ENCODE measurements around the gene TSPYL2. TPM values are rescaled to one million over a fixed set of nuclear protein-coding genes. Genes with fewer than 3 reads are reported as not detected.

Gene TSPYL2
- total RNA-seq, 2 experiments from 2014 or later = 19.3 to 29.5 TPM

- H3K27ac Mint-ChIP-seq = peak overlapping the region; percentile 32
- CTCF ChIA-PET = no interaction called here
Observed at GRCh38 chrX:53115550-53115874, 33.3 kb downstream of the TSPYL2 start.

GRCh38 chrX:53116101-53116500, 33.9 kb downstream of the TSPYL2 start:
- no peaks in the 10 kb centered on the region for H3K27me3 Mint-ChIP-seq
- H3K4me3 Mint-ChIP-seq = no peak overlapping the region
- CTCF ChIA-PET = no interaction called here
- DNase-seq = no peak
- H3K36me3 Mint-ChIP-seq = peaks cover 1% of the 10 kb centered on the region
- no peaks in the 10 kb centered on the region for H3K9me3 Mint-ChIP-seq (ENCODE audit: low read depth)
- no peak overlapping the region for H3K27ac Mint-ChIP-seq
- no peak for ATAC-seq
- H3K4me1 Mint-ChIP-seq = peaks cover 6% of the 10 kb centered on the region

More at GRCh38 chrX:53115550-53115874, 33.3 kb downstream of the TSPYL2 start:
- no peaks in the 10 kb centered on the region for H3K9me3 Mint-ChIP-seq (ENCODE audit: low read depth)
- no peaks in the 10 kb centered on the region for H3K27me3 Mint-ChIP-seq
- H3K36me3 Mint-ChIP-seq = peaks cover 1% of the 10 kb centered on the region
- DNase-seq (no peak), ATAC-seq (no peak)
- H3K4me1 Mint-ChIP-seq = peaks cover 6% of the 10 kb centered on the region
- H3K4me3 Mint-ChIP-seq = no peak overlapping the region

GRCh38 chrX:53122013-53122412, 39.8 kb downstream of the TSPYL2 start:
- Mint-ChIP-seq H3K4me1 (peaks cover 10% of the 10 kb centered on the region), H3K9me3 (ENCODE audit: low read depth) (peaks cover 2% of the 10 kb centered on the region), H3K4me3 (no peak overlapping the region), H3K27ac (no peak overlapping the region), H3K27me3 (no peaks in the 10 kb centered on the region), H3K36me3 (peaks cover 8% of the 10 kb centered on the region)
- CTCF ChIA-PET = no interaction called here
- ATAC-seq = no peak
- DNase-seq = no peak

- ATAC-seq (no peak), DNase-seq (no peak)
- H3K27me3 Mint-ChIP-seq = no peaks in the 10 kb centered on the region
- peaks cover 8% of the 10 kb centered on the region for H3K36me3 Mint-ChIP-seq
- peaks cover 2% of the 10 kb centered on the region for H3K9me3 Mint-ChIP-seq (ENCODE audit: low read depth)
- H3K4me1 Mint-ChIP-seq = peaks cover 10% of the 10 kb centered on the region
- H3K4me3 Mint-ChIP-seq = no peak overlapping the region
- no peak overlapping the region for H3K27ac Mint-ChIP-seq
- CTCF ChIA-PET = no interaction called here
Observed at GRCh38 chrX:53125506-53125905, 43.3 kb downstream of the TSPYL2 start.

GRCh38 chrX:53126377-53126776, 44.2 kb downstream of the TSPYL2 start:
- Mint-ChIP-seq H3K36me3 (peaks cover 8% of the 10 kb centered on the region), H3K27ac (no peak overlapping the region), H3K27me3 (no peaks in the 10 kb centered on the region), H3K4me3 (no peak overlapping the region), H3K9me3 (ENCODE audit: low read depth) (peaks cover 2% of the 10 kb centered on the region), H3K4me1 (peaks cover 10% of the 10 kb centered on the region)
- DNase-seq (no peak), ATAC-seq (no peak)
- CTCF ChIA-PET = no interaction called here

GRCh38 chrX:53128097-53128749, 46.1 kb downstream of the TSPYL2 start:
- peaks cover 2% of the 10 kb centered on the region for H3K9me3 Mint-ChIP-seq (ENCODE audit: low read depth)
- peaks cover 8% of the 10 kb centered on the region for H3K36me3 Mint-ChIP-seq
- no peaks in the 10 kb centered on the region for H3K27me3 Mint-ChIP-seq
- CTCF ChIA-PET = no interaction called here
- no peak overlapping the region for H3K27ac Mint-ChIP-seq
- DNase-seq (no peak), ATAC-seq (no peak)
- H3K4me1 Mint-ChIP-seq = peaks cover 10% of the 10 kb centered on the region
- H3K4me3 Mint-ChIP-seq = no peak overlapping the region

- no peak for DNase-seq
- H3K4me1 Mint-ChIP-seq = no peaks in the 10 kb centered on the region
- H3K27ac Mint-ChIP-seq = no peak overlapping the region
- H3K4me3 Mint-ChIP-seq = no peak overlapping the region
- no peaks in the 10 kb centered on the region for H3K27me3 Mint-ChIP-seq
- CTCF ChIA-PET = no interaction called here
- no peak for ATAC-seq
- H3K9me3 Mint-ChIP-seq (ENCODE audit: low read depth) = no peaks in the 10 kb centered on the region
- no peaks in the 10 kb centered on the region for H3K36me3 Mint-ChIP-seq
Observed at GRCh38 chrX:53133400-53133799, 51.2 kb downstream of the TSPYL2 start.

GRCh38 chrX:53135581-53135980, 53.4 kb downstream of the TSPYL2 start:
- Mint-ChIP-seq H3K27me3 (no peaks in the 10 kb centered on the region), H3K4me1 (no peaks in the 10 kb centered on the region), H3K36me3 (no peaks in the 10 kb centered on the region), H3K9me3 (ENCODE audit: low read depth) (no peaks in the 10 kb centered on the region), H3K27ac (no peak overlapping the region), H3K4me3 (no peak overlapping the region)
- DNase-seq (no peak), ATAC-seq (no peak)
- CTCF ChIA-PET = no interaction called here

Other genes with a start within 250 kb of the TSPYL2 start
- gene XAGE3, start 214.3 kb upstream of the TSPYL2 start, total RNA-seq = not detected
- 10 to 100 TPM; 13.3 to 20.2 TPM for gene FAM156B, start 185.0 kb upstream of the TSPYL2 start, total RNA-seq
- gene FAM156A, start 123.8 kb upstream of the TSPYL2 start, total RNA-seq = 10 to 100 TPM; 22.6 to 25.1 TPM
- under 1 TPM in 1 of 2 experiments, not detected in 1; 0.20 TPM for gene GPR173, start 33.6 kb upstream of the TSPYL2 start, total RNA-seq
- gene KANTR, start 11.8 kb downstream of the TSPYL2 start, total RNA-seq = 10 to 100 TPM in 1 of 2 experiments, 1 to 10 TPM in 1; 6.2 to 14.4 TPM
- 10 to 100 TPM; 91.2 to 93.1 TPM for gene KDM5C, start 142.8 kb downstream of the TSPYL2 start, total RNA-seq
- under 1 TPM in 1 of 2 experiments, not detected in 1; 0.40 TPM for gene IQSEC2, start 199.2 kb downstream of the TSPYL2 start, total RNA-seq